Right lobe of liver (tissue), 6 donors: ENCODE data around the gene RBPJL. TPM values are rescaled to one million over a fixed set of nuclear protein-coding genes. Genes with fewer than 3 reads are reported as not detected.

Experiments
- ATAC-seq, 4 donors: fragments of 200-7000 bp; cut with Tn5 transposase; one replicate each; pipeline ENCODE4 v1.9.1; 2020; ENCODE audit warnings: mild to moderate bottlenecking in 4 of 4, moderate library complexity in 4 of 4
- DNase-seq, 3 donors: peaks; one replicate each; pipeline ENCODE4 v3.0.0-alpha.2; 2020
- H3K27ac ChIP-seq, 3 donors: fragments of 200-600 bp; one replicate each; pipeline ENCODE4 v1.8.0; 2022
- H3K27me3 ChIP-seq, 2 donors: fragments of 200-600 bp; one replicate each; pipeline ENCODE4 v1.8.0; 2022
- H3K36me3 ChIP-seq, 4 donors: fragments of 200-600 bp; sonication (generic) in 1 of 4; one replicate each; pipeline versions ENCODE4 v1.5.1 to v1.8.0; 2017 to 2022; ENCODE audit warnings: control low read depth in 1 of 4
- H3K4me1 ChIP-seq, 4 donors: fragments of 200-600 bp; sonication (generic) in 1 of 4; one replicate each; pipeline versions ENCODE4 v1.5.1 to v1.8.0; 2017 to 2022; ENCODE audit warnings: control low read depth in 1 of 4
- H3K4me3 ChIP-seq, 3 donors: fragments of 200-600 bp; one replicate each; pipeline ENCODE4 v1.8.0; 2022
- H3K9me3 ChIP-seq, 4 donors: fragments of 200-600 bp; sonication (generic) in 1 of 4; one replicate each; pipeline versions ENCODE4 v1.5.1 to v1.8.0; 2017 to 2022; ENCODE audit warnings: control low read depth in 1 of 4
- POLR2A ChIP-seq: fragments of 450-650 bp; IDR thresholded peaks from one replicate; pipeline ENCODE4 v1.6.1; 2017; ENCODE audit warnings: antibody characterized with exemption, mild to moderate bottlenecking
- WGBS: methylation state at CpG from one replicate; pipeline ENCODE4 v1.1.6; 2018; ENCODE audit warnings: low coverage, low lambda C conversion rate; ENCODE audit not compliant: insufficient coverage; ENCODE audit errors: missing lambda C conversion rate; 5-methylcytosine and 5-hydroxymethylcytosine counted together
- intact Hi-C, 2 donors: fragments of 100-400 bp; cut with DNase I; formaldehyde crosslinking; loops; one replicate each; pipeline versions ENCODE4 v1.11.2 to v1.14.1; 2022
- total RNA-seq, 6 experiments: library from RNA; depleted of rRNA in 2 of 6; stranded (reverse); fragments of >200 nt in 2 of 6; fragmentation: NEBNext Ultra II Directional in 3 of 6; extraction: Animal tissue kit (Norgen Biotek cat#: 25700) in 3 of 6; gene quantifications; one replicate each; pipeline versions ENCODE4 v1.1.0 to v1.2.4, GENCODE V29; 2016 to 2023
- TF ChIP-seq, protein P1 (sequence below), 4 donors: fragments of 200-600 bp in 3 of 4; fragments of 450-650 bp in 1 of 4; IDR thresholded peaks; one replicate each; pipeline versions ENCODE4 v1.5.1 to v1.8.0; 2016 to 2022; ENCODE audit warnings: antibody characterized with exemption in 4 of 4, mild to moderate bottlenecking in 2 of 4
- donor health status: DM: no; HTN: yes; CAD: no.
- donor health status: DM: no; HTN: no; CAD: no.
- donor health status: DM: no; HTN: no; CAD: no.
- donor health status: DM: no; HTN: yes; CAD: no.
- donor health status: DM: no; HTN: yes; CAD: no.

The RBPJL gene
- total RNA-seq, 6 experiments from 2014 or later, result not detected

DNA sequence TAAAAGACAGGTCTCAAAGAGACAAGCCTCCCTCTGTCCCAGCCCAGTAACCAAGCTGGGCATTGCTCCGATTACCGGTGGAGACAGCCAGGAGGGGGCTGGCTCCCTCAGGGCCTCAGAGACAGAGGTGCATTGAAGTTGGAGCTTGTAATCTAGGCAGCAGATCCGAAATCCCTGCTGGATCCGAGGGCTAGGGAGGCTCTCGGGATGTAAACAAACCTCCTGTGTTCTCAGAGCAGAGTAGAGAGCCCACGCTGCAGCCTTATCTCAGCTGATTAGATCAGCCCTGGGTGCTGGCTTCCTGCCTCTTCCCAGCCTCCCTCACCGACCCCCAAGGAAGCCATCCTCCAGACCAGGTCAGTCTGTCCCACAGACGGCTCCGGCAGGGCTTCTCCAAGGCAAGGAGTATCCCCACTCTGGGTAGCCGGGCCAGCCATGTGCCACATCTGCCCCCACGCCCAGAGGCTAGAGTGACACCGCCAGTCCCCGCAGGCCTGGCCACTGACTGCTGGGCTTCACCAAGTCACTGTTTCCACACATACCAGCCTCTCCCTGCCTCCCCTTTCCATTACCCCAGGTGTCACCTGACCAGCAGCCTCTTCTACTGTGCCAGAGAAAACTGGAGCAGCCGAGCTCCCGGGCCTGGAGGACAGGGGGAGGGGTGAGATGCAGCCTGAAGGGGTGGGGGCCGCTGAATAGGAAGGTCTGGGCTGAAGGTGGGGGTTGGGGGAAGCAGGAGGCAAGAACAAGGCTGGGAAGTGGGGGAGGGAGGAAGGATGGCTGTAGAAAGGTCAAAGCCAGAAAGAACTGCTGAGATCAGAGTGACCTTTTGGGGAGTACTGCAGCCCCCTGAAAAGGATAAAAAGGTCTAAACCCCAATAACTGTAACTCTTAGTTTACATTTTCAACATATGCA, 35.6 kb downstream of the RBPJL start:
- WGBS, result 22% methylated on average over 8 of the region's 16 CpGs
- H3K27me3 ChIP-seq, result no peaks in the 10 kb centered on the region
- peaks cover 0 to 66% (median 26%) of the 10 kb centered on the region in 4 donors for H3K4me1 ChIP-seq
- H3K9me3 ChIP-seq, result no peaks in the 10 kb centered on the region
- peak; percentile 85 for TF ChIP-seq POLR2A
- TF ChIP-seq, protein P1, sequence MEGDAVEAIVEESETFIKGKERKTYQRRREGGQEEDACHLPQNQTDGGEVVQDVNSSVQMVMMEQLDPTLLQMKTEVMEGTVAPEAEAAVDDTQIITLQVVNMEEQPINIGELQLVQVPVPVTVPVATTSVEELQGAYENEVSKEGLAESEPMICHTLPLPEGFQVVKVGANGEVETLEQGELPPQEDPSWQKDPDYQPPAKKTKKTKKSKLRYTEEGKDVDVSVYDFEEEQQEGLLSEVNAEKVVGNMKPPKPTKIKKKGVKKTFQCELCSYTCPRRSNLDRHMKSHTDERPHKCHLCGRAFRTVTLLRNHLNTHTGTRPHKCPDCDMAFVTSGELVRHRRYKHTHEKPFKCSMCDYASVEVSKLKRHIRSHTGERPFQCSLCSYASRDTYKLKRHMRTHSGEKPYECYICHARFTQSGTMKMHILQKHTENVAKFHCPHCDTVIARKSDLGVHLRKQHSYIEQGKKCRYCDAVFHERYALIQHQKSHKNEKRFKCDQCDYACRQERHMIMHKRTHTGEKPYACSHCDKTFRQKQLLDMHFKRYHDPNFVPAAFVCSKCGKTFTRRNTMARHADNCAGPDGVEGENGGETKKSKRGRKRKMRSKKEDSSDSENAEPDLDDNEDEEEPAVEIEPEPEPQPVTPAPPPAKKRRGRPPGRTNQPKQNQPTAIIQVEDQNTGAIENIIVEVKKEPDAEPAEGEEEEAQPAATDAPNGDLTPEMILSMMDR (IDR thresholded peaks at IDR 0.05), result no peak
- DNase-seq (peak; percentile 71 to 91 (median 90)), ATAC-seq (peak; percentile 23 to 54 (median 36))
- H3K27ac ChIP-seq, result peak overlapping the region; percentile 91 to 99 (median 97)
- intact Hi-C loops, result no loop called here
- H3K36me3 ChIP-seq, result peaks cover 0 to 9% (median 0%) of the 10 kb centered on the region in 4 donors
- H3K4me3 ChIP-seq, result peak overlapping the region; percentile 8 to 90 (median 84)

DNA sequence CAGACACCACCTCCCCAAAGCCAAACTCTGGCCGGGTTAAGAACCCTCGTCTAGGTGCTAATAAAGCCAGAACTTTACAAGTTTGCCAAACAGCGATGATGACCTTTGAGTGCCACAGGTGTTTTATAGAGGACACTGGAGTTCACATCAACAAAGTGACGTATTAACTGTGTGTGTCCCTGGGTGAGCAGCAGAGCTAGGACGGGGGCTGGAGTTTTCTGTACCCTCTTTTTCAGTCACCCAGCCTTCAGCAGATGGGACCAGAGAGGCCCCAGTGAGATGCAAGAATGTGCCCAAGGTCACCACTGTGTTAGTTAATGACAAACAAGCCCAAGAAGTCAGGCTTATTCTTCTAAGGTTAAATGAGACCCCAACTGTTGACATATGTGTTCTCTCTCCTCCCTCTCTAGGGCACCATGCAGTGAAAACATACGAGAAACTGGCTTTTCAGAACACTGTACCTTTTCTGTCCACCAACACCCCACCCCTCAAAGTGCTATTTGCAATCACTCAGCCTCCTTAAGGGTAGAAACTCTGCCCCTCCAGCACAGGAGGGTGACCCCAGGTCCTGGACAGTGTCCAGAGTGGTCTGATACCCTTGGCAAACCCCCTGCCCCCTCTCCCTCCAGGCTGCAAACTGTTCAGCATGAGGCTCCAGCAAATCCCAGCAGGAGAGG, 36.4 kb downstream of the RBPJL start:
- Histone ChIP-seq H3K4me1 (peaks cover 0 to 58% (median 21%) of the 10 kb centered on the region in 4 donors), H3K27me3 (no peaks in the 10 kb centered on the region), H3K27ac (peak overlapping the region; percentile 91 to 99 (median 97)), H3K9me3 (no peaks in the 10 kb centered on the region), H3K4me3 (peak overlapping the region; percentile 8 to 90 (median 84)), H3K36me3 (peaks cover 0 to 9% (median 0%) of the 10 kb centered on the region in 4 donors)
- intact Hi-C loops, result no loop called here
- 11% methylated on average over 6 of the region's 6 CpGs for WGBS
- ATAC-seq, result peak; percentile 12 to 46 (median 23)
- peak in 2 of 3 donors; percentile 64 to 79 for DNase-seq
- TF ChIP-seq, protein P1 (IDR thresholded peaks at IDR 0.05), result no peak
- TF ChIP-seq POLR2A, result peak; percentile 69

DNA sequence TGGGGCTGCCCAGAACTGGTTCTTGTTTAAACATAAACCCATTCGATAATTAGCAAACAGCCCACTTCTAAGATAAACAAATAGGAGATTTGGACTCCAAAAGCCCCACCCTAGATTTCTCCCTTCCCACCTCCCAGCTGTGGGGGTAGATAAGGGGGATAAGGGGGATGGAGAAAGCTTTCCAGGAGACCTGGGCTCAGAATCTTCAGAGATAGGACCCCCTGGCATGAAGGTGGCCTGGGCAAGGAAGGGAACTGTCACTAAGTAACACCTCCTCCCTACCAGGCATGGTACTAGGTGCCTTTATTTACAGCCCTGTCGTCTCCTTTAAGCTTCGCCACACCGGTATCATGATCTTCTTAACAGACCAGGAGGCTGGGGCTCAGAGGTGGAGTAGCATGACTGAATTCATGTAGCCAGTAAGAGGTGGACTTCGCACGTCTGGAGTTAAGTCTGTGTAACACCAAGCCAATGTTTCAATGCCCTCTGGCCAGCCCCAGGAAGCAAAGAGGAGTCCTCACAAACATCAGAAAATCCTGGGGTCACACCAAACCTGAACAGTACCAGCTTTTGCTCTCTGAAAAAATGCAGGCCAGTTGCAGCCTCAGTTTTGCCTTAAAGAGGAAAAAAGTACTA, 37.0 kb downstream of the RBPJL start:
- intact Hi-C loops, result no loop called here
- peaks cover 0 to 51% (median 17%) of the 10 kb centered on the region in 4 donors for H3K4me1 ChIP-seq
- DNase-seq, result peak in 1 of 3 donors; percentile 77
- peak; percentile 14 to 43 (median 33) for ATAC-seq
- H3K27me3 ChIP-seq, result no peaks in the 10 kb centered on the region
- WGBS, result 0% methylated on average over 1 of the region's 6 CpGs
- no peaks in the 10 kb centered on the region for H3K9me3 ChIP-seq
- peaks cover 0 to 9% (median 0%) of the 10 kb centered on the region in 4 donors for H3K36me3 ChIP-seq
- TF ChIP-seq POLR2A, result no peak
- TF ChIP-seq, protein P1 (IDR thresholded peaks at IDR 0.05), result no peak
- peak overlapping the region; percentile 91 to 99 (median 97) for H3K27ac ChIP-seq
- peak overlapping the region; percentile 8 to 90 (median 84) for H3K4me3 ChIP-seq

DNA sequence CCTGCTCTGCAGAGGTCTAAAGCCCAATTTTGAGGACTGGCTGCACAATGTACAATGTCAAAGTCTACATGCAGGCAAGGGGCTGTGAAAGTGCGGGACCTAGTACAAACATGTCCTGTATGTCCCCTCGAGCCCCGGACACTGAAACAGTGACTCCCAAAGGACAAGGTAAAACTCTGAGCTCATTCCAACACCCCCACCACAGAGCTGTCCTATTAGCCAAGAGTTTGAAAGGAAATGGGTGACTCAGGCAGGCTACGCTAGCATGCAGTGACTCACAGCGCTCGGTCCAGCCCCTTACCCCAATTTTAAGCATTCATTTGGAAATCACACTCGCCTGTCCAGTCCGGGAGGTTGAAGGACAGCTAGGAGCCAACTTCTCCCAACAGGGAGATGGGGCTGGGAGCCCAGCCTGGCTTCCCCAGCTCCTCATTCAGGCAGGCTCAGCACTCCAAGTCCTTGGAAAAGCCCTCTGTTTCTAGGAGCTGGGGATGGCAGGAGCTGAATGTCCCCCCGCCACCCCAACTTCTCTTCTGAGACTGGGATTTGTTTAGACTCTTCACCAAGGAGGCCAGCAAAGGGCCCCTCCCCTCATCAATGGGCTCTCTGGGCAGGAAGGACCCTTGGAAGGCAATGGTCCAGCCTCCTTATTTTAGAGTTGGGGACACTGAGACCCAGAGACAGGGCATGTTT, 37.7 kb downstream of the RBPJL start:
- ATAC-seq (peak; percentile 0 to 41 (median 14)), DNase-seq (peak in 1 of 3 donors; percentile 67)
- TF ChIP-seq, protein P1 (IDR thresholded peaks at IDR 0.05), result no peak
- TF ChIP-seq POLR2A, result peak; percentile 94
- intact Hi-C loops, result no loop called here
- WGBS, result 4% methylated on average over 5 of the region's 9 CpGs
- H3K9me3 ChIP-seq, result no peaks in the 10 kb centered on the region
- H3K27me3 ChIP-seq, result no peaks in the 10 kb centered on the region
- H3K27ac ChIP-seq, result peak overlapping the region; percentile 91 to 99 (median 97)
- H3K4me1 ChIP-seq, result peaks cover 0 to 44% (median 14%) of the 10 kb centered on the region in 4 donors
- H3K4me3 ChIP-seq, result peak overlapping the region; percentile 78 to 90 (median 84)
- H3K36me3 ChIP-seq, result peaks cover 0 to 9% (median 0%) of the 10 kb centered on the region in 4 donors
